GM23338 (cell line): ENCODE measurements around the gene VENTX. TPM values are rescaled to one million over a fixed set of nuclear protein-coding genes. Genes with fewer than 3 reads are reported as not detected.

Experiments used
- ATAC-seq: fragments of 200-7000 bp; cut with Tn5 transposase; 3 replicates; pipeline ENCODE4 v1.9.1; 2020
- DNase-seq: peaks from one replicate; pipeline ENCODE4 v3.0.0-alpha.2; 2015; ENCODE audit warnings: low spot score
- H2AFZ ChIP-seq: fragments of 200-600 bp; sonication (generic); 2 replicates; pipeline ENCODE4 v1.8.0; 2016; ENCODE audit warnings: antibody characterized with exemption, mild to moderate bottlenecking, moderate library complexity
- H3F3A ChIP-seq: fragments of 200-600 bp; sonication (generic); replicated peaks from 2 replicates; pipeline ENCODE4 v1.8.0; 2017; ENCODE audit warnings: antibody characterized with exemption, mixed run types, low read depth
- H3K27ac ChIP-seq: fragments of 200-600 bp; sonication (generic); 2 replicates; pipeline ENCODE4 v1.6.1; 2016; ENCODE audit warnings: low read depth
- H3K27me3 ChIP-seq: fragments of 200-600 bp; sonication (generic); 2 replicates; pipeline ENCODE4 v1.8.0; 2016; ENCODE audit warnings: mild to moderate bottlenecking, mixed run types, moderate library complexity; ENCODE audit not compliant: insufficient read depth
- H3K36me3 ChIP-seq: fragments of 200-600 bp; sonication (generic); 2 replicates; pipeline ENCODE4 v1.8.0; 2016; ENCODE audit warnings: mild to moderate bottlenecking; ENCODE audit not compliant: insufficient read depth
- H3K4me1 ChIP-seq: fragments of 200-600 bp; sonication (generic); 2 replicates; pipeline ENCODE4 v1.8.0; 2016; ENCODE audit warnings: mild to moderate bottlenecking, moderate library complexity; ENCODE audit not compliant: insufficient read depth
- H3K4me2 ChIP-seq: fragments of 200-600 bp; sonication (generic); 2 replicates; pipeline ENCODE4 v1.7.1; 2017; ENCODE audit warnings: mixed run types
- H3K4me3 ChIP-seq: fragments of 200-600 bp; sonication (generic); 2 replicates; pipeline ENCODE4 v1.6.1; 2016; ENCODE audit warnings: mixed run types
- H3K79me2 ChIP-seq: fragments of 200-600 bp; sonication (generic); replicated peaks from 2 replicates; pipeline ENCODE4 v1.8.0; 2017; ENCODE audit warnings: mild to moderate bottlenecking; ENCODE audit not compliant: insufficient read depth
- H3K9me2 ChIP-seq: fragments of 200-600 bp; sonication (generic); 2 replicates; pipeline ENCODE4 v1.8.0; 2017; ENCODE audit not compliant: insufficient read depth
- H4K20me1 ChIP-seq: fragments of 200-600 bp; sonication (generic); replicated peaks from 2 replicates; pipeline ENCODE4 v1.8.0; 2017; ENCODE audit warnings: mild to moderate bottlenecking; ENCODE audit not compliant: insufficient read depth
- H3K27ac Mint-ChIP-seq: 2 replicates; pipeline ENCODE4 v1.8.0; 2020; ENCODE audit warnings: inconsistent platforms, mild to moderate bottlenecking, moderate library complexity, mixed read lengths
- H3K27me3 Mint-ChIP-seq: 3 replicates; pipeline ENCODE4 v1.8.0; 2022; ENCODE audit warnings: low read depth, mild to moderate bottlenecking, moderate library complexity, mixed read lengths, inconsistent platforms; ENCODE audit not compliant: insufficient read depth, poor library complexity
- H3K36me3 Mint-ChIP-seq: 3 replicates; pipeline ENCODE4 v1.8.0; 2021; ENCODE audit warnings: low read depth, mild to moderate bottlenecking, inconsistent platforms, moderate library complexity, mixed read lengths
- H3K4me1 Mint-ChIP-seq: 3 replicates; pipeline ENCODE4 v1.8.0; 2020; ENCODE audit warnings: mild to moderate bottlenecking, inconsistent platforms, mixed read lengths
- H3K4me3 Mint-ChIP-seq: 3 replicates; pipeline ENCODE4 v1.8.0; 2021; ENCODE audit warnings: moderate library complexity, mild to moderate bottlenecking, inconsistent platforms, mixed read lengths
- H3K9me3 Mint-ChIP-seq: 3 replicates; pipeline ENCODE4 v1.8.0; 2020; ENCODE audit warnings: moderate library complexity, mild to moderate bottlenecking, inconsistent platforms, mixed read lengths
- EZH2 ChIP-seq: fragments of 200-600 bp; sonication (generic); IDR thresholded peaks from one replicate; pipeline ENCODE4 v1.8.0; 2017; ENCODE audit warnings: antibody characterized with exemption, mild to moderate bottlenecking, low read depth; ENCODE audit not compliant: unreplicated experiment
- EZH2phosphoT487 ChIP-seq: fragments of 200-600 bp; sonication (generic); IDR thresholded peaks from one replicate; pipeline ENCODE4 v1.8.1; 2018; ENCODE audit warnings: antibody characterized with exemption; ENCODE audit not compliant: unreplicated experiment
- JUNB ChIP-seq: IDR thresholded peaks from one replicate; pipeline ENCODE4 v1.6.1; 2016; ENCODE audit warnings: antibody characterized with exemption; ENCODE audit not compliant: unreplicated experiment
- STAT1 ChIP-seq: IDR thresholded peaks from one replicate; pipeline ENCODE4 v1.6.1; 2016; ENCODE audit warnings: antibody characterized with exemption; ENCODE audit not compliant: unreplicated experiment
- polyA plus RNA-seq: library from polyadenylated mRNA; unstranded; fragments of >200 nt; fragmentation: Nextera tagmentation; extraction: Ambion mirVana; gene quantifications from 2 replicates; pipeline ENCODE4 v1.2.1, GENCODE V29; 2016
- total RNA-seq: library from RNA; depleted of rRNA; stranded (reverse); fragments of >200 nt; shearing (Covaris generic); gene quantifications from 2 replicates; pipeline ENCODE4 v1.2.3, GENCODE V29; 2014
- TF ChIP-seq, protein P1 (sequence below), 2 experiments: fragments of 200-600 bp in 1 of 2; sonication (generic) in 1 of 2; conservative IDR thresholded peaks; 2 replicates each; pipeline versions ENCODE4 v1.5.1 to v1.6.1; 2016 to 2017; ENCODE audit warnings: antibody characterized with exemption in 2 of 2, low read depth in 2 of 2, mild to moderate bottlenecking in 2 of 2, moderate library complexity in 1 of 2
- TF ChIP-seq, protein P2 (sequence below): IDR thresholded peaks from 2 replicates; pipeline ENCODE4 v1.6.1; 2016; ENCODE audit warnings: antibody characterized with exemption
- TF ChIP-seq, protein P3 (sequence below): IDR thresholded peaks from one replicate; pipeline ENCODE4 v1.6.1; 2018; ENCODE audit warnings: antibody characterized with exemption; ENCODE audit not compliant: unreplicated experiment
- TF ChIP-seq, protein P4 (sequence below): fragments of 250-450 bp; sonication (Bioruptor Pico); IDR thresholded peaks from 2 replicates; pipeline ENCODE4 v1.5.0; 2020; ENCODE audit warnings: mild to moderate bottlenecking, moderate library complexity

The VENTX gene
- total and polyA plus RNA-seq, 2 experiments from 2014 or later: 4.8 to 8.1 TPM

DNA sequence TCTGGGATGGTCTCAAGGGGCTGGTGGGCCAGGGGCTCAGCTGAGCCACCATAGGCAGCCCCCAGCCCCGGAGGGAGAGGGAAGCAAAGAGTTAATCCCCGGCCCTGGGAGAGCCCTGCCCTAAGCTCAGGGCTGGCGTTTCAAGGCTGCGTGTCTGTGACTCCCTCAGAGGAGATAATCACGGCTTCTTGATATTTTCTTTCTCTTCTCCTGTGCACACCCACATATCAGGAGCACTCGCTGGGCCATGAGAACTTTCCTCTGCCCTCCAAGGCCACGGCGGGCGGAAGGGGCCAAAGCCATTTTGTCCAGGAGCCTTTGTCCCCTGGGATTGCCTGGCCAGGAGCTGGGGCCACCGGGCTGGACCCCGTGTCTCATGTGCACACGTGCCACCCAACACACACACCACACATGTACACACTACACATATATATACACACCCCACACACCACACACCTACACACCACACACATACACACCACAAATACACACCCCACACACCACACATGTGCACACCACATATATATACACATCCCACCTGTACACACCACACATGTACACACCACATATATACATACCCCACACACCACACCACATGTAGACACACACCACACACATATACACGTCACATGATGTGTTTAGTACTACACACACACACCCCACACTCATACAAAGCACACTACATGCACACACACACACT, 16.9 kb downstream of the VENTX start:
- Histone ChIP-seq H3F3A (no peaks in the 10 kb centered on the region), H3K4me3 (no peak overlapping the region), H3K9me2 (no peaks in the 10 kb centered on the region), H3K27ac (no peak overlapping the region), H3K79me2 (no peaks in the 10 kb centered on the region), H3K4me2 (no peak overlapping the region), H3K4me1 (peaks cover 5% of the 10 kb centered on the region; the same call in 1 of the 2 replicates), H3K36me3 (no peaks in the 10 kb centered on the region), H3K27me3 (no peaks in the 10 kb centered on the region), H4K20me1 (no peaks in the 10 kb centered on the region), H2AFZ (no peak overlapping the region)
- Mint-ChIP-seq H3K4me1 (peaks cover 12% of the 10 kb centered on the region), H3K27me3 (peaks cover 17% of the 10 kb centered on the region), H3K36me3 (no peaks in the 10 kb centered on the region), H3K4me3 (no peak overlapping the region), H3K9me3 (no peaks in the 10 kb centered on the region; the same call in 1 of the 3 replicates), H3K27ac (peak overlapping the region; percentile 15; the same call in 1 of the 2 replicates)
- DNase-seq (no peak), ATAC-seq (no peak)
- no peak for TF ChIP-seq EZH2
- TF ChIP-seq, protein P1, sequence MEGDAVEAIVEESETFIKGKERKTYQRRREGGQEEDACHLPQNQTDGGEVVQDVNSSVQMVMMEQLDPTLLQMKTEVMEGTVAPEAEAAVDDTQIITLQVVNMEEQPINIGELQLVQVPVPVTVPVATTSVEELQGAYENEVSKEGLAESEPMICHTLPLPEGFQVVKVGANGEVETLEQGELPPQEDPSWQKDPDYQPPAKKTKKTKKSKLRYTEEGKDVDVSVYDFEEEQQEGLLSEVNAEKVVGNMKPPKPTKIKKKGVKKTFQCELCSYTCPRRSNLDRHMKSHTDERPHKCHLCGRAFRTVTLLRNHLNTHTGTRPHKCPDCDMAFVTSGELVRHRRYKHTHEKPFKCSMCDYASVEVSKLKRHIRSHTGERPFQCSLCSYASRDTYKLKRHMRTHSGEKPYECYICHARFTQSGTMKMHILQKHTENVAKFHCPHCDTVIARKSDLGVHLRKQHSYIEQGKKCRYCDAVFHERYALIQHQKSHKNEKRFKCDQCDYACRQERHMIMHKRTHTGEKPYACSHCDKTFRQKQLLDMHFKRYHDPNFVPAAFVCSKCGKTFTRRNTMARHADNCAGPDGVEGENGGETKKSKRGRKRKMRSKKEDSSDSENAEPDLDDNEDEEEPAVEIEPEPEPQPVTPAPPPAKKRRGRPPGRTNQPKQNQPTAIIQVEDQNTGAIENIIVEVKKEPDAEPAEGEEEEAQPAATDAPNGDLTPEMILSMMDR (conservative IDR thresholded peaks at IDR 0.05; ENCODE audit: low read depth in 2 of 2): no peak

DNA sequence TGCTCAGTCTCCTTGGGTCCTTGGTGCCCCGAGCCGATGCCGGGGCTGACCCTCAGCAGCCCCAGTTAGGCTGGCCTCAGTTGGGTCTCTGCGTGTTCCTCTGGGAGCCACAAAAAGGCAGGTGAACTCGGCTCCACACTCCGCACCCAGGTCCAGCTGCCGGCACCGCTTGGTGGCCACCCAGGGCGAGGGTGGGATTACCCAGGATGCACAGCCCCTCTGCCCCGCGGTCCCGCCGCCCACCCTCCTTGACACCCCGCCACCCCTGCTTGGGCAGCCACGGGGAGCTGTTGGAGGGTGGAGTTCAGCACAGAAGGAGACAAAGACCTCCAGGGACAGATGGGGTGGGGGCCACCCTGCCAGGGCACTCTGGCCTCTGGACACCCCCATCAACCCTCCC, 17.7 kb downstream of the VENTX start:
- Histone ChIP-seq H3K27me3 (no peaks in the 10 kb centered on the region), H3K36me3 (no peaks in the 10 kb centered on the region), H4K20me1 (no peaks in the 10 kb centered on the region), H3F3A (no peaks in the 10 kb centered on the region), H3K9me2 (no peaks in the 10 kb centered on the region), H3K4me3 (no peak overlapping the region), H3K4me1 (peaks cover 5% of the 10 kb centered on the region; the same call in 1 of the 2 replicates), H3K79me2 (no peaks in the 10 kb centered on the region), H2AFZ (no peak overlapping the region), H3K4me2 (no peak overlapping the region), H3K27ac (no peak overlapping the region)
- no peak for DNase-seq
- Mint-ChIP-seq H3K4me3 (no peak overlapping the region), H3K36me3 (no peaks in the 10 kb centered on the region; the same call in 2 of the 3 replicates), H3K4me1 (peaks cover 12% of the 10 kb centered on the region), H3K9me3 (no peaks in the 10 kb centered on the region; the same call in 1 of the 3 replicates), H3K27ac (no peak overlapping the region), H3K27me3 (peaks cover 18% of the 10 kb centered on the region)
- no peak for ATAC-seq
- TF ChIP-seq, protein P2, sequence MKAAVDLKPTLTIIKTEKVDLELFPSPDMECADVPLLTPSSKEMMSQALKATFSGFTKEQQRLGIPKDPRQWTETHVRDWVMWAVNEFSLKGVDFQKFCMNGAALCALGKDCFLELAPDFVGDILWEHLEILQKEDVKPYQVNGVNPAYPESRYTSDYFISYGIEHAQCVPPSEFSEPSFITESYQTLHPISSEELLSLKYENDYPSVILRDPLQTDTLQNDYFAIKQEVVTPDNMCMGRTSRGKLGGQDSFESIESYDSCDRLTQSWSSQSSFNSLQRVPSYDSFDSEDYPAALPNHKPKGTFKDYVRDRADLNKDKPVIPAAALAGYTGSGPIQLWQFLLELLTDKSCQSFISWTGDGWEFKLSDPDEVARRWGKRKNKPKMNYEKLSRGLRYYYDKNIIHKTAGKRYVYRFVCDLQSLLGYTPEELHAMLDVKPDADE: no peak
- TF ChIP-seq, protein P3, sequence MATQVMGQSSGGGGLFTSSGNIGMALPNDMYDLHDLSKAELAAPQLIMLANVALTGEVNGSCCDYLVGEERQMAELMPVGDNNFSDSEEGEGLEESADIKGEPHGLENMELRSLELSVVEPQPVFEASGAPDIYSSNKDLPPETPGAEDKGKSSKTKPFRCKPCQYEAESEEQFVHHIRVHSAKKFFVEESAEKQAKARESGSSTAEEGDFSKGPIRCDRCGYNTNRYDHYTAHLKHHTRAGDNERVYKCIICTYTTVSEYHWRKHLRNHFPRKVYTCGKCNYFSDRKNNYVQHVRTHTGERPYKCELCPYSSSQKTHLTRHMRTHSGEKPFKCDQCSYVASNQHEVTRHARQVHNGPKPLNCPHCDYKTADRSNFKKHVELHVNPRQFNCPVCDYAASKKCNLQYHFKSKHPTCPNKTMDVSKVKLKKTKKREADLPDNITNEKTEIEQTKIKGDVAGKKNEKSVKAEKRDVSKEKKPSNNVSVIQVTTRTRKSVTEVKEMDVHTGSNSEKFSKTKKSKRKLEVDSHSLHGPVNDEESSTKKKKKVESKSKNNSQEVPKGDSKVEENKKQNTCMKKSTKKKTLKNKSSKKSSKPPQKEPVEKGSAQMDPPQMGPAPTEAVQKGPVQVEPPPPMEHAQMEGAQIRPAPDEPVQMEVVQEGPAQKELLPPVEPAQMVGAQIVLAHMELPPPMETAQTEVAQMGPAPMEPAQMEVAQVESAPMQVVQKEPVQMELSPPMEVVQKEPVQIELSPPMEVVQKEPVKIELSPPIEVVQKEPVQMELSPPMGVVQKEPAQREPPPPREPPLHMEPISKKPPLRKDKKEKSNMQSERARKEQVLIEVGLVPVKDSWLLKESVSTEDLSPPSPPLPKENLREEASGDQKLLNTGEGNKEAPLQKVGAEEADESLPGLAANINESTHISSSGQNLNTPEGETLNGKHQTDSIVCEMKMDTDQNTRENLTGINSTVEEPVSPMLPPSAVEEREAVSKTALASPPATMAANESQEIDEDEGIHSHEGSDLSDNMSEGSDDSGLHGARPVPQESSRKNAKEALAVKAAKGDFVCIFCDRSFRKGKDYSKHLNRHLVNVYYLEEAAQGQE: no peak
- TF ChIP-seq, protein P4, sequence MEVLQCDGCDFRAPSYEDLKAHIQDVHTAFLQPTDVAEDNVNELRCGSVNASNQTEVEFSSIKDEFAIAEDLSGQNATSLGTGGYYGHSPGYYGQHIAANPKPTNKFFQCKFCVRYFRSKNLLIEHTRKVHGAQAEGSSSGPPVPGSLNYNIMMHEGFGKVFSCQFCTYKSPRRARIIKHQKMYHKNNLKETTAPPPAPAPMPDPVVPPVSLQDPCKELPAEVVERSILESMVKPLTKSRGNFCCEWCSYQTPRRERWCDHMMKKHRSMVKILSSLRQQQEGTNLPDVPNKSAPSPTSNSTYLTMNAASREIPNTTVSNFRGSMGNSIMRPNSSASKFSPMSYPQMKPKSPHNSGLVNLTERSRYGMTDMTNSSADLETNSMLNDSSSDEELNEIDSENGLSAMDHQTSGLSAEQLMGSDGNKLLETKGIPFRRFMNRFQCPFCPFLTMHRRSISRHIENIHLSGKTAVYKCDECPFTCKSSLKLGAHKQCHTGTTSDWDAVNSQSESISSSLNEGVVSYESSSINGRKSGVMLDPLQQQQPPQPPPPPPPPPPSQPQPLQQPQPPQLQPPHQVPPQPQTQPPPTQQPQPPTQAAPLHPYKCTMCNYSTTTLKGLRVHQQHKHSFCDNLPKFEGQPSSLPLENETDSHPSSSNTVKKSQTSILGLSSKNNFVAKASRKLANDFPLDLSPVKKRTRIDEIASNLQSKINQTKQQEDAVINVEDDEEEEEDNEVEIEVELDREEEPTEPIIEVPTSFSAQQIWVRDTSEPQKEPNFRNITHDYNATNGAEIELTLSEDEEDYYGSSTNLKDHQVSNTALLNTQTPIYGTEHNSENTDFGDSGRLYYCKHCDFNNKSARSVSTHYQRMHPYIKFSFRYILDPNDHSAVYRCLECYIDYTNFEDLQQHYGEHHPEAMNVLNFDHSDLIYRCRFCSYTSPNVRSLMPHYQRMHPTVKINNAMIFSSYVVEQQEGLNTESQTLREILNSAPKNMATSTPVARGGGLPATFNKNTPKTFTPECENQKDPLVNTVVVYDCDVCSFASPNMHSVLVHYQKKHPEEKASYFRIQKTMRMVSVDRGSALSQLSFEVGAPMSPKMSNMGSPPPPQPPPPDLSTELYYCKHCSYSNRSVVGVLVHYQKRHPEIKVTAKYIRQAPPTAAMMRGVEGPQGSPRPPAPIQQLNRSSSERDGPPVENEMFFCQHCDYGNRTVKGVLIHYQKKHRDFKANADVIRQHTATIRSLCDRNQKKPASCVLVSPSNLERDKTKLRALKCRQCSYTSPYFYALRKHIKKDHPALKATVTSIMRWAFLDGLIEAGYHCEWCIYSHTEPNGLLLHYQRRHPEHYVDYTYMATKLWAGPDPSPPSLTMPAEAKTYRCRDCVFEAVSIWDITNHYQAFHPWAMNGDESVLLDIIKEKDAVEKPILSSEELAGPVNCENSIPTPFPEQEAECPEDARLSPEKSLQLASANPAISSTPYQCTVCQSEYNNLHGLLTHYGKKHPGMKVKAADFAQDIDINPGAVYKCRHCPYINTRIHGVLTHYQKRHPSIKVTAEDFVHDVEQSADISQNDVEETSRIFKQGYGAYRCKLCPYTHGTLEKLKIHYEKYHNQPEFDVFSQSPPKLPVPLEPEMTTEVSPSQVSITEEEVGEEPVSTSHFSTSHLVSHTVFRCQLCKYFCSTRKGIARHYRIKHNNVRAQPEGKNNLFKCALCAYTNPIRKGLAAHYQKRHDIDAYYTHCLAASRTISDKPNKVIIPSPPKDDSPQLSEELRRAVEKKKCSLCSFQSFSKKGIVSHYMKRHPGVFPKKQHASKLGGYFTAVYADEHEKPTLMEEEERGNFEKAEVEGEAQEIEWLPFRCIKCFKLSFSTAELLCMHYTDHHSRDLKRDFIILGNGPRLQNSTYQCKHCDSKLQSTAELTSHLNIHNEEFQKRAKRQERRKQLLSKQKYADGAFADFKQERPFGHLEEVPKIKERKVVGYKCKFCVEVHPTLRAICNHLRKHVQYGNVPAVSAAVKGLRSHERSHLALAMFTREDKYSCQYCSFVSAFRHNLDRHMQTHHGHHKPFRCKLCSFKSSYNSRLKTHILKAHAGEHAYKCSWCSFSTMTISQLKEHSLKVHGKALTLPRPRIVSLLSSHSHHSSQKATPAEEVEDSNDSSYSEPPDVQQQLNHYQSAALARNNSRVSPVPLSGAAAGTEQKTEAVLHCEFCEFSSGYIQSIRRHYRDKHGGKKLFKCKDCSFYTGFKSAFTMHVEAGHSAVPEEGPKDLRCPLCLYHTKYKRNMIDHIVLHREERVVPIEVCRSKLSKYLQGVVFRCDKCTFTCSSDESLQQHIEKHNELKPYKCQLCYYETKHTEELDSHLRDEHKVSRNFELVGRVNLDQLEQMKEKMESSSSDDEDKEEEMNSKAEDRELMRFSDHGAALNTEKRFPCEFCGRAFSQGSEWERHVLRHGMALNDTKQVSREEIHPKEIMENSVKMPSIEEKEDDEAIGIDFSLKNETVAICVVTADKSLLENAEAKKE (CRISPR knock-in tag): no peak
- no peak for TF ChIP-seq STAT1
- no peak for TF ChIP-seq JUNB
- no peak for TF ChIP-seq EZH2phosphoT487
